GM12878 (cell line): Measurements from ENCODE around the gene KLF8. TPM values are rescaled to one million over a fixed set of nuclear protein-coding genes. Genes with fewer than 3 reads are reported as not detected.

ENCODE experiments used
- ATAC-seq: fragments of 200-7000 bp; cut with Tn5 transposase; 3 replicates; pipeline ENCODE4 v1.9.1; 2020; ENCODE audit warnings: mild to moderate bottlenecking, moderate library complexity
- BruUV-seq: library from RNA; stranded (reverse); fragments of 400-500 nt; replicated peaks from 2 replicates; lab custom pipeline; 2021; lab: Mats Ljungman, UMichigan
- CTCF ChIA-PET: fragments of 300-600 bp; sonication (Branson Sonifier 250); formaldehyde crosslinking; extraction: SDS; loops from one replicate; lab custom pipeline; 2021; ENCODE audit warnings: inconsistent platforms; lab: Yijun Ruan, JAX
- POLR2A ChIA-PET: fragments of 350-600 bp; formaldehyde crosslinking; extraction: SDS; loops from one replicate; lab custom pipeline; 2021; ENCODE audit warnings: inconsistent platforms; lab: Charles Lee
- RAD21 ChIA-PET: fragments of 300-600 bp; sonication (Branson Sonifier 250); formaldehyde crosslinking; loops from one replicate; lab custom pipeline; 2023; ENCODE audit warnings: antibody characterized with exemption; ENCODE audit not compliant: unreplicated experiment; lab: Charles Lee
- SMC1A ChIA-PET: fragments of 300-600 bp; sonication (Branson Sonifier 250); formaldehyde crosslinking; loops from one replicate; lab custom pipeline; 2023; ENCODE audit not compliant: unreplicated experiment, uncharacterized antibody; lab: Charles Lee
- DNase-seq: peaks from one replicate; pipeline ENCODE4 v3.0.0-alpha.2; 2011; ENCODE audit warnings: low read depth, low spot score
- FAIRE-seq: peaks from 3 replicates; lab custom pipeline; 2011; peaks lifted over from hg19 to GRCh38; lab: Jason Lieb, UNC
- H2AFZ ChIP-seq: 2 replicates; pipeline ENCODE4 v1.6.0; 2011; ENCODE audit warnings: low read depth, low read length, control low read depth; ENCODE audit not compliant: control insufficient read depth
- H3K27ac ChIP-seq: 2 replicates; pipeline ENCODE4 v1.5.1; 2011; ENCODE audit warnings: control low read depth; ENCODE audit not compliant: control insufficient read depth, insufficient read depth
- H3K27me3 ChIP-seq, 2 experiments: replicated peaks in 1 of 2; 2 replicates each; pipeline versions ENCODE4 v1.6.0 to v1.6.1; 2011; ENCODE audit warnings: low read length in 1 of 2; ENCODE audit not compliant: control insufficient read depth in 2 of 2, insufficient read depth in 2 of 2
- H3K36me3 ChIP-seq, 2 experiments: 2 replicates each; pipeline ENCODE4 v1.5.1; 2011; ENCODE audit warnings: low read length in 1 of 2; ENCODE audit not compliant: control insufficient read depth in 2 of 2, insufficient read depth in 2 of 2
- H3K4me1 ChIP-seq: 2 replicates; pipeline ENCODE4 v1.6.1; 2011; ENCODE audit warnings: mild to moderate bottlenecking, low read length, moderate library complexity, mixed read lengths; ENCODE audit not compliant: control insufficient read depth, insufficient read depth
- H3K4me2 ChIP-seq: 2 replicates; pipeline ENCODE4 v1.6.0; 2011; ENCODE audit warnings: control low read depth; ENCODE audit not compliant: control insufficient read depth, insufficient read depth
- H3K4me3 ChIP-seq: fragments of 200-600 bp; sonication (generic); 2 replicates; pipeline ENCODE4 v1.5.1; 2016
- H3K79me2 ChIP-seq: 2 replicates; pipeline ENCODE4 v1.6.0; 2011; ENCODE audit warnings: low read length; ENCODE audit not compliant: control insufficient read depth, insufficient read depth
- H3K9ac ChIP-seq: 2 replicates; pipeline ENCODE4 v1.8.0; 2011; ENCODE audit warnings: low read length, control low read depth, mixed read lengths; ENCODE audit not compliant: control insufficient read depth, insufficient read depth
- H3K9me3 ChIP-seq: replicated peaks from 3 replicates; pipeline ENCODE4 v1.5.1; 2011; ENCODE audit warnings: mild to moderate bottlenecking, low read length; ENCODE audit not compliant: control insufficient read depth, insufficient read depth
- H4K20me1 ChIP-seq: 2 replicates; pipeline ENCODE4 v1.6.0; 2011; ENCODE audit not compliant: control insufficient read depth, insufficient read depth
- ATF7 ChIP-seq: fragments of 450-650 bp; IDR thresholded peaks from 2 replicates; pipeline ENCODE4 v1.6.1; 2016; ENCODE audit warnings: low read depth, mild to moderate bottlenecking
- CBFB ChIP-seq: IDR thresholded peaks from 2 replicates; pipeline ENCODE4 v1.6.1; 2016; ENCODE audit warnings: antibody characterized with exemption, low read depth
- CHD4 ChIP-seq: fragments of 200-600 bp; sonication (generic); IDR thresholded peaks from 2 replicates; pipeline ENCODE4 v1.6.1; 2016; ENCODE audit warnings: mild to moderate bottlenecking
- CTCF ChIP-seq, 3 experiments: IDR thresholded peaks in 2 of 3; conservative IDR thresholded peaks in 1 of 3; 2 replicates each; pipeline ENCODE4 v1.5.1; 2011; ENCODE audit warnings: low read depth in 3 of 3, low read length in 3 of 3, mild to moderate bottlenecking in 3 of 3, control low read depth in 2 of 3, moderate library complexity in 2 of 3, inconsistent platforms in 1 of 3, mixed read lengths in 1 of 3; ENCODE audit not compliant: control insufficient read depth in 2 of 3, insufficient read depth in 1 of 3; ENCODE audit errors: extremely low read depth in 1 of 3
- ETV6 ChIP-seq, 2 experiments: fragments of 450-650 bp in 1 of 2; IDR thresholded peaks in 1 of 2; conservative IDR thresholded peaks in 1 of 2; 2 replicates each; pipeline ENCODE4 v1.6.1; 2014; ENCODE audit warnings: antibody characterized with exemption in 1 of 2, borderline replicate concordance in 1 of 2, low read depth in 1 of 2, mild to moderate bottlenecking in 1 of 2, moderate library complexity in 1 of 2
- GABPA ChIP-seq: IDR thresholded peaks from 2 replicates; pipeline ENCODE4 v1.6.1; 2014; ENCODE audit warnings: antibody characterized with exemption, low read depth, mild to moderate bottlenecking, inconsistent platforms
- HCFC1 ChIP-seq: fragments of 150-350 bp; IDR thresholded peaks from 2 replicates; pipeline ENCODE4 v1.6.1; 2014; ENCODE audit warnings: low read length
- HDGF ChIP-seq: fragments of 450-650 bp; IDR thresholded peaks from 2 replicates; pipeline ENCODE4 v1.6.1; 2016; ENCODE audit warnings: antibody characterized with exemption
- IKZF2 ChIP-seq, 2 experiments: fragments of 450-650 bp; IDR thresholded peaks; 2 replicates each; pipeline ENCODE4 v1.6.1; 2017; ENCODE audit warnings: mild to moderate bottlenecking in 2 of 2, moderate library complexity in 2 of 2
- NFYB ChIP-seq: IDR thresholded peaks from 2 replicates; pipeline ENCODE4 v1.6.1; 2011; ENCODE audit warnings: low read depth, mild to moderate bottlenecking, low read length, improper control_type of control experiment, moderate library complexity; ENCODE audit not compliant: insufficient read depth
- NRF1 ChIP-seq: conservative IDR thresholded peaks from 2 replicates; pipeline ENCODE4 v1.6.1; 2011; ENCODE audit warnings: mild to moderate bottlenecking, low read depth, low read length, improper control_type of control experiment
- PAX5 ChIP-seq: IDR thresholded peaks from 2 replicates; pipeline ENCODE4 v1.6.1; 2011; ENCODE audit warnings: low read depth, low read length, borderline replicate concordance
- POLR2A ChIP-seq: IDR thresholded peaks from 2 replicates; pipeline ENCODE4 v1.6.1; 2011; ENCODE audit warnings: low read depth, mild to moderate bottlenecking, low read length
- POLR2AphosphoS5 ChIP-seq: IDR thresholded peaks from 2 replicates; pipeline ENCODE4 v1.6.1; 2011; ENCODE audit warnings: mild to moderate bottlenecking, low read length, inconsistent platforms
- RAD51 ChIP-seq: fragments of 450-650 bp; IDR thresholded peaks from 2 replicates; pipeline ENCODE4 v1.6.1; 2016; ENCODE audit warnings: moderate library complexity, mild to moderate bottlenecking, inconsistent platforms
- RBBP5 ChIP-seq: fragments of 200-600 bp; sonication (generic); conservative IDR thresholded peaks from 2 replicates; pipeline ENCODE4 v1.6.1; 2016
- SIX5 ChIP-seq: IDR thresholded peaks from 2 replicates; pipeline ENCODE4 v1.6.1; 2011; ENCODE audit warnings: mild to moderate bottlenecking, low read depth, low read length, moderate library complexity; ENCODE audit not compliant: severe bottlenecking
- SP1 ChIP-seq: IDR thresholded peaks from one replicate; pipeline ENCODE4 v1.6.1; 2011; ENCODE audit warnings: low read depth, low read length
- SREBF2 ChIP-seq: IDR thresholded peaks from 2 replicates; pipeline ENCODE4 v1.6.1; 2012; ENCODE audit warnings: mild to moderate bottlenecking, low read length
- TARDBP ChIP-seq: IDR thresholded peaks from 2 replicates; pipeline ENCODE4 v1.6.1; 2016; ENCODE audit warnings: borderline replicate concordance
- TCF7 ChIP-seq: IDR thresholded peaks from 2 replicates; pipeline ENCODE4 v1.6.1; 2014; ENCODE audit warnings: antibody characterized with exemption, borderline replicate concordance
- ZNF384 ChIP-seq: IDR thresholded peaks from 2 replicates; pipeline ENCODE4 v1.6.1; 2012; ENCODE audit warnings: low read depth, mild to moderate bottlenecking, low read length, improper control_type of control experiment, borderline replicate concordance
- WGBS: methylation state at CpG from one replicate; pipeline ENCODE4 v1.1.6; 2016; ENCODE audit warnings: low lambda C conversion rate; ENCODE audit not compliant: insufficient replicate concordance, insufficient coverage; ENCODE audit errors: missing lambda C conversion rate; 5-methylcytosine and 5-hydroxymethylcytosine counted together
- in situ Hi-C: fragments of 300-500 bp; cut with MboI; formaldehyde crosslinking; loops from 9 replicates; pipeline ENCODE4 v1.14.3; 2018; ENCODE audit warnings: mixed read lengths
- intact Hi-C: fragments of 100-400 bp; cut with micrococcal nuclease; formaldehyde crosslinking; loops from one replicate; pipeline ENCODE4 v1.14.2; 2022; ENCODE audit not compliant: unreplicated experiment
- polyA plus RNA-seq, 11 experiments: library from polyadenylated mRNA; depleted of rRNA in 4 of 11; unstranded in 6 of 11; stranded (reverse) in 5 of 11; fragments of >200 nt; fragmentation: Nextera tagmentation in 4 of 11; fragmentation: Illumina TruSeq in 1 of 11; extraction: Ambion mirVana in 4 of 11; extraction: Trizol in 1 of 11; gene quantifications; 1 replicate in 1 of 11; 2 replicates in 10 of 11; pipeline versions ENCODE4 v1.2.1 to v1.2.3, GENCODE V29; 2011 to 2016; ENCODE audit warnings: inconsistent platforms in 2 of 11, missing spikeins in 2 of 11, low read depth in 1 of 11
- total RNA-seq, 4 experiments: library from RNA; depleted of rRNA in 3 of 4; stranded (reverse); fragments of >200 nt in 3 of 4; fragmentation: Illumina TruSeq in 1 of 4; extraction: Trizol in 1 of 4; gene quantifications; 2 replicates each; pipeline versions ENCODE4 v1.2.1 to v1.2.3, GENCODE V29; 2013 to 2021
- TF ChIP-seq, protein P1 (sequence below): fragments of 450-650 bp; formaldehyde crosslinking; IDR thresholded peaks from 2 replicates; pipeline ENCODE4 v1.4.0; 2022; ENCODE audit warnings: mild to moderate bottlenecking, moderate library complexity

Gene KLF8
- total and polyA plus RNA-seq, 10 of the 15 experiments (the other 5 are each of a cell fraction or from before 2014, with no cell fraction given), result 0.31 to 27.3 (median 0.99) TPM

DNA sequence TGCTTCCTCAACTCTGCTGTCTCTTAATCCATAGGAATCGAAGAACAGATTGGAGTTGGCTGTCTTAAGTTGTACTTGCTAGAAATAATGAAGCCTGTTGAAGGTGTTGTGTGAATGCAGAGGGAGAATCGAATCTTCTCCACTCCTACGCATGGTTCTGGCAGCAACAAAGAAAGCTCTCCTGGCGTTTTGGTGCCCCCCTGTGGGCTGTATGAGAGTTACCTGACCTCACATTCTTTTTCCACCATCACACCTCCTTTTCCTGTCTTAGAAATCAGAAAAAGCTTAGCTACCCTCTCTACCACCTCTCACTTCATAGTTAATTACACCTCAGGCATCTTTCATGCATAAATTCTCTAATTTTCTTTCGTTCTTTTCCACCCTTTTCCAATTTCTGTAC is 16.3 kb downstream of the KLF8 start:
- DNase-seq (peak; percentile 40), FAIRE-seq (peak; percentile 88), ATAC-seq (peak; percentile 95)
- CTCF ChIA-PET, result interaction anchor here (0.7 to 4.5 kb wide), 29 partner anchors 10 to 1357 kb away, joined by 3 to 58 read pairs (median 5); partner anchors contain the start of genes KLF8, MAGEH1 and NBDY
- H4K20me1 ChIP-seq, result no peaks in the 10 kb centered on the region
- no peak overlapping the region for H3K4me2 ChIP-seq
- RAD21 ChIA-PET, result interaction anchor here (0.6 to 2.5 kb wide), 14 partner anchors 15 to 1113 kb away, joined by 3 to 18 read pairs (median 4); partner anchors contain the start of gene NBDY
- POLR2A ChIA-PET, result no interaction called here
- in situ Hi-C loops (loop anchor here (25.0 kb wide), 2 partner anchors 761 to 1086 kb away; partner anchors contain the start of gene USP51), intact Hi-C loops (loop anchor here (1.0 to 10.0 kb wide), 7 partner anchors 329 to 1356 kb away; partner anchors contain the start of gene RRAGB)
- BruUV-seq, result no TSS peak
- H3K9ac ChIP-seq, result no peak overlapping the region
- H3K27ac ChIP-seq, result no peak overlapping the region
- no peaks in the 10 kb centered on the region for H3K27me3 ChIP-seq
- H3K4me3 ChIP-seq, result no peak overlapping the region
- H3K36me3 ChIP-seq, result no peaks in the 10 kb centered on the region
- SMC1A ChIA-PET, result interaction anchor here (0.7 to 3.9 kb wide), 31 partner anchors 9 to 1113 kb away, joined by 3 to 26 read pairs (median 4); partner anchors contain the start of genes KLF8, MAGEH1, NBDY and RRAGB
- no peaks in the 10 kb centered on the region for H3K9me3 ChIP-seq
- no peaks in the 10 kb centered on the region for H3K79me2 ChIP-seq
- 0% methylated on average over 5 of the region's 5 CpGs for WGBS
- H2AFZ ChIP-seq, result peak overlapping the region; percentile 56; the same call in 1 of the 2 replicates
- H3K4me1 ChIP-seq, result peaks cover 3% of the 10 kb centered on the region; the same call in 1 of the 2 replicates
- TF ChIP-seq IKZF2 (IDR thresholded peaks at IDR 0.05), result no peak
- no peak for TF ChIP-seq SREBF2
- TF ChIP-seq HCFC1, result no peak
- TF ChIP-seq TARDBP, result no peak
- no peak for TF ChIP-seq GABPA
- TF ChIP-seq POLR2A, result no peak
- no peak for TF ChIP-seq SIX5
- TF ChIP-seq PAX5, result no peak
- peak; percentile 70 to 88 (median 75) for TF ChIP-seq CTCF (IDR thresholded peaks at IDR 0.05 in 2 of 3, conservative IDR thresholded peaks at IDR 0.05 in 1 of 3; ENCODE audit: control insufficient read depth in 2 of 3, extremely low read depth in 1 of 3, insufficient read depth in 1 of 3, low read depth in 3 of 3, low read length in 3 of 3)
- TF ChIP-seq CHD4, result no peak
- no peak for TF ChIP-seq POLR2AphosphoS5
- no peak for TF ChIP-seq TCF7
- TF ChIP-seq ETV6 (conservative IDR thresholded peaks at IDR 0.05 in 1 of 2, IDR thresholded peaks at IDR 0.05 in 1 of 2; ENCODE audit: borderline replicate concordance in 1 of 2, low read depth in 1 of 2), result no peak
- TF ChIP-seq NRF1, result no peak
- no peak for TF ChIP-seq CBFB
- no peak for TF ChIP-seq SP1
- TF ChIP-seq ATF7, result no peak
- TF ChIP-seq RBBP5, result no peak
- no peak for TF ChIP-seq NFYB
- TF ChIP-seq, protein P1, sequence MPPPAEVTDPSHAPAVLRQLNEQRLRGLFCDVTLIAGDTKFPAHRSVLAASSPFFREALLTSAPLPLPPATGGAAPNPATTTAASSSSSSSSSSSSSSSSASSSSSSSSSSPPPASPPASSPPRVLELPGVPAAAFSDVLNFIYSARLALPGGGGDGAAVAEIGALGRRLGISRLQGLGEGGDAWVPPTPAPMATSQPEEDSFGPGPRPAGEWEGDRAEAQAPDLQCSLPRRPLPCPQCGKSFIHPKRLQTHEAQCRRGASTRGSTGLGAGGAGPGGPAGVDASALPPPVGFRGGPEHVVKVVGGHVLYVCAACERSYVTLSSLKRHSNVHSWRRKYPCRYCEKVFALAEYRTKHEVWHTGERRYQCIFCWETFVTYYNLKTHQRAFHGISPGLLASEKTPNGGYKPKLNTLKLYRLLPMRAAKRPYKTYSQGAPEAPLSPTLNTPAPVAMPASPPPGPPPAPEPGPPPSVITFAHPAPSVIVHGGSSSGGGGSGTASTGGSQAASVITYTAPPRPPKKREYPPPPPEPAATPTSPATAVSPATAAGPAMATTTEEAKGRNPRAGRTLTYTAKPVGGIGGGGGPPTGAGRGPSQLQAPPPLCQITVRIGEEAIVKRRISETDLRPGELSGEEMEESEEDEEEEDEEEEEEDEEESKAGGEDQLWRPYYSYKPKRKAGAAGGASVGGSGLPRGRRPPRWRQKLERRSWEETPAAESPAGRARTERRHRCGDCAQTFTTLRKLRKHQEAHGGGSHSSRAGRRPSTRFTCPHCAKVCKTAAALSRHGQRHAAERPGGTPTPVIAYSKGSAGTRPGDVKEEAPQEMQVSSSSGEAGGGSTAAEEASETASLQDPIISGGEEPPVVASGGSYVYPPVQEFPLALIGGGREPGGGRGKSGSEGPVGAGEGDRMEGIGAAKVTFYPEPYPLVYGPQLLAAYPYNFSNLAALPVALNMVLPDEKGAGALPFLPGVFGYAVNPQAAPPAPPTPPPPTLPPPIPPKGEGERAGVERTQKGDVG (CRISPR knock-in tag), result no peak
- TF ChIP-seq HDGF, result no peak
- no peak for TF ChIP-seq RAD51
- TF ChIP-seq ZNF384, result no peak
